ENCODE data around the gene SYT15. TPM values are rescaled to one million over a fixed set of nuclear protein-coding genes. Genes with fewer than 3 reads are reported as not detected.
A peak's percentile ranks its signal among the peaks of the same experiment; 100 is the strongest.

SYT15 gene
- total RNA-seq, 1 experiment from 2014 or later, result 0.28 TPM

- no peaks in the 10 kb centered on the region for H3K36me3 ChIP-seq (ENCODE audit: control insufficient read depth, insufficient read depth, low read length)
- no peaks in the 10 kb centered on the region for H3K9me3 ChIP-seq (ENCODE audit: control insufficient read depth, insufficient read depth, low read depth, low read length)
- H3K4me3 ChIP-seq (ENCODE audit: low read depth in 2 of 2, low read length in 2 of 2), result no peak overlapping the region; a peak in 1 of 4 replicates
- DNase-seq (ENCODE audit: low read depth, low spot score), result no peak
- no peak for ATAC-seq
- intact Hi-C loops (cut with micrococcal nuclease; ENCODE audit: unreplicated experiment) (no loop called here), in situ Hi-C loops (cut with HindIII; ENCODE audit: low pct_unique_long_range_greater_than_20kb, low sequenced_read_pairs) (no loop called here)
- H3K4me1 ChIP-seq (ENCODE audit: control insufficient read depth, insufficient read depth, low read length), result peaks cover 26% of the 10 kb centered on the region
- peak overlapping the region; percentile 80 for H3K27ac ChIP-seq (ENCODE audit: low read length)
- ChIA-PET POLR2A (no interaction called here), CTCF (no interaction called here)
- no peaks in the 10 kb centered on the region for H3K27me3 ChIP-seq (ENCODE audit: control insufficient read depth, insufficient read depth, low read length)
- TF ChIP-seq, protein P1, sequence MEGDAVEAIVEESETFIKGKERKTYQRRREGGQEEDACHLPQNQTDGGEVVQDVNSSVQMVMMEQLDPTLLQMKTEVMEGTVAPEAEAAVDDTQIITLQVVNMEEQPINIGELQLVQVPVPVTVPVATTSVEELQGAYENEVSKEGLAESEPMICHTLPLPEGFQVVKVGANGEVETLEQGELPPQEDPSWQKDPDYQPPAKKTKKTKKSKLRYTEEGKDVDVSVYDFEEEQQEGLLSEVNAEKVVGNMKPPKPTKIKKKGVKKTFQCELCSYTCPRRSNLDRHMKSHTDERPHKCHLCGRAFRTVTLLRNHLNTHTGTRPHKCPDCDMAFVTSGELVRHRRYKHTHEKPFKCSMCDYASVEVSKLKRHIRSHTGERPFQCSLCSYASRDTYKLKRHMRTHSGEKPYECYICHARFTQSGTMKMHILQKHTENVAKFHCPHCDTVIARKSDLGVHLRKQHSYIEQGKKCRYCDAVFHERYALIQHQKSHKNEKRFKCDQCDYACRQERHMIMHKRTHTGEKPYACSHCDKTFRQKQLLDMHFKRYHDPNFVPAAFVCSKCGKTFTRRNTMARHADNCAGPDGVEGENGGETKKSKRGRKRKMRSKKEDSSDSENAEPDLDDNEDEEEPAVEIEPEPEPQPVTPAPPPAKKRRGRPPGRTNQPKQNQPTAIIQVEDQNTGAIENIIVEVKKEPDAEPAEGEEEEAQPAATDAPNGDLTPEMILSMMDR (IDR thresholded peaks at IDR 0.05), result no peak
- TF ChIP-seq TCF7L2 (IDR thresholded peaks at IDR 0.05; ENCODE audit: low read depth, low read length) (no peak), SIN3A (IDR thresholded peaks at IDR 0.05; ENCODE audit: borderline replicate concordance, insufficient read depth, low read depth, low read length) (no peak), REST (IDR thresholded peaks at IDR 0.05; ENCODE audit: insufficient read depth in 1 of 2, low read depth in 2 of 2, low read length in 1 of 2) (no peak), POLR2AphosphoS5 (IDR thresholded peaks at IDR 0.05; ENCODE audit: low read depth, low read length) (no peak)
- BruUV-seq (replicated peaks), result no TSS peak
These were observed 37.8 kb upstream of the SYT15 start for GRCh38 chr10:46541017-46541661.

- peak overlapping the region; percentile 45 for H3K27ac ChIP-seq (ENCODE audit: low read length)
- POLR2A ChIA-PET, result no interaction called here
- no peak overlapping the region for H3K4me3 ChIP-seq (ENCODE audit: low read depth in 2 of 2, low read length in 2 of 2)
- H3K36me3 ChIP-seq (ENCODE audit: control insufficient read depth, insufficient read depth, low read length), result no peaks in the 10 kb centered on the region
- BruUV-seq (replicated peaks), result TSS peak; percentile 44
- H3K4me1 ChIP-seq (ENCODE audit: control insufficient read depth, insufficient read depth, low read length), result peaks cover 26% of the 10 kb centered on the region
- in situ Hi-C loops (cut with HindIII; ENCODE audit: low pct_unique_long_range_greater_than_20kb, low sequenced_read_pairs), result no loop called here
- intact Hi-C loops (cut with micrococcal nuclease; ENCODE audit: unreplicated experiment), result no loop called here
- TF ChIP-seq SIN3A (IDR thresholded peaks at IDR 0.05; ENCODE audit: borderline replicate concordance, insufficient read depth, low read depth, low read length) (no peak), POLR2AphosphoS5 (IDR thresholded peaks at IDR 0.05; ENCODE audit: low read depth, low read length) (0 out of 2 replicates have a peak, but pooled peaks have one; percentile 16)
- no peaks in the 10 kb centered on the region for H3K27me3 ChIP-seq (ENCODE audit: control insufficient read depth, insufficient read depth, low read length)
- CTCF ChIA-PET, result no interaction called here
- DNase-seq (ENCODE audit: low read depth, low spot score) (no peak), ATAC-seq (no peak)
- H3K9me3 ChIP-seq (ENCODE audit: control insufficient read depth, insufficient read depth, low read depth, low read length), result no peaks in the 10 kb centered on the region
These were observed 37.0 kb upstream of the SYT15 start for GRCh38 chr10:46541735-46542566.
